Nephron progenitor cell (in vitro differentiated cells): ENCODE data around the gene SLC25A42.
"Not testable (repeated sequence)": the region's sequence is repeated elsewhere in the genome, so short reads cannot be mapped to it uniquely, and the experiment has no call there.

Experiments
- DNase-seq: peaks from one replicate; pipeline ENCODE4 v3.0.0; 2021
- H3K27ac Mint-ChIP-seq: 2 replicates; pipeline ENCODE4 v1.8.0; 2021; ENCODE audit warnings: mild to moderate bottlenecking, moderate library complexity, mixed read lengths
- H3K27me3 Mint-ChIP-seq: 2 replicates; pipeline ENCODE4 v1.8.0; 2021; ENCODE audit warnings: mild to moderate bottlenecking, low read depth, mixed read lengths; ENCODE audit not compliant: poor library complexity
- H3K36me3 Mint-ChIP-seq: 2 replicates; pipeline ENCODE4 v1.8.0; 2021; ENCODE audit warnings: low read depth, mixed read lengths
- H3K4me1 Mint-ChIP-seq: 2 replicates; pipeline ENCODE4 v1.8.0; 2021; ENCODE audit warnings: mixed read lengths
- H3K4me3 Mint-ChIP-seq: 2 replicates; pipeline ENCODE4 v1.8.0; 2021; ENCODE audit warnings: mild to moderate bottlenecking, moderate library complexity, mixed read lengths
- H3K9me3 Mint-ChIP-seq: 2 replicates; pipeline ENCODE4 v1.8.0; 2021; ENCODE audit warnings: mild to moderate bottlenecking, moderate library complexity, mixed read lengths
- CTCF ChIP-seq: fragments of 200-600 bp; sonication (generic); IDR thresholded peaks from 2 replicates; pipeline ENCODE4 v1.5.0; 2021; ENCODE audit warnings: antibody characterized with exemption

SLC25A42 gene

DNA sequence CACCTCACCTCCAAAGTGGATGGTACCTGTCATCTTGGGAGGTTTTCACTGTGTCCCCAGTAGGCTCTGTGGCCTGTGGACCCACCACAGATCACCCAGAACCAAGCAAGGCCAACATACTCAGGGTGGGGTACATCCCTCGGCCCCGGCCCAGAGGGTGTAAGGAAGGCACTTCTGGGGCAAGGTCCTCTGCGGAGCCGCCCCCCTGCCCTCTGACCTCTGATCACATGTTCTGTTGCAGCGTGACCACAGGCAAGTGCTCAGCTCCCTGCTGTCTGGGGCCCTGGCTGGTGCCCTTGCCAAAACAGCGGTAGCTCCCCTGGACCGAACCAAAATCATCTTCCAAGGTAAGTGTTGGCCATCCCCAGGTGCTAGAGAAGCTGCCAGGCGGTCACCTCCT, 37.7 kb downstream of the SLC25A42 start:
- Mint-ChIP-seq H3K9me3 (no peaks in the 10 kb centered on the region), H3K4me1 (peaks cover 53% of the 10 kb centered on the region), H3K27ac (no peak overlapping the region), H3K36me3 (peaks cover 14% of the 10 kb centered on the region), H3K27me3 (peaks cover 9% of the 10 kb centered on the region), H3K4me3 (no peak overlapping the region)
- no peak for TF ChIP-seq CTCF
- DNase-seq = no peak

DNA sequence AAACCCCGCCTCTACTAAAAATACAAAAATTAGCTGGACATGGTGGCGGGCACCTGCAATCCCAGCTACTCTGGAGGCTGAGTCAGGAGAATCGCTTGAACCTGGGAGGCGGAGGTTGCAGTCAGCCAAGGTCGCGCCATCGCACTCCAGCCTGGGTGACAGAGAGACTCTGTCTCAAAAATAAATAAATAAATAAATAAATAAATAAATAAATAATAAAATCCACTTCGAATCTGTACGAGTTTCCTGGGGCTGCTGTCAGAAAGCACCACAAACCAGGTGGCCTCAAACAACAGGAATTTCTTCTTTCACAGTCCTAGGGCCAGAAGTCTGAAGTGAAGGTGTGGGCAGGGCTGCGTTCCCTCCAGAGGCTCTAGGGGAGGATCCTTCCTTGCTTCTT, 38.8 kb downstream of the SLC25A42 start:
- H3K27ac Mint-ChIP-seq, H3K27me3 Mint-ChIP-seq, DNase-seq, H3K4me3 Mint-ChIP-seq, H3K9me3 Mint-ChIP-seq: not testable (repeated sequence)
- Mint-ChIP-seq H3K4me1 (peaks cover 52% of the 10 kb centered on the region), H3K36me3 (peaks cover 11% of the 10 kb centered on the region)

DNA sequence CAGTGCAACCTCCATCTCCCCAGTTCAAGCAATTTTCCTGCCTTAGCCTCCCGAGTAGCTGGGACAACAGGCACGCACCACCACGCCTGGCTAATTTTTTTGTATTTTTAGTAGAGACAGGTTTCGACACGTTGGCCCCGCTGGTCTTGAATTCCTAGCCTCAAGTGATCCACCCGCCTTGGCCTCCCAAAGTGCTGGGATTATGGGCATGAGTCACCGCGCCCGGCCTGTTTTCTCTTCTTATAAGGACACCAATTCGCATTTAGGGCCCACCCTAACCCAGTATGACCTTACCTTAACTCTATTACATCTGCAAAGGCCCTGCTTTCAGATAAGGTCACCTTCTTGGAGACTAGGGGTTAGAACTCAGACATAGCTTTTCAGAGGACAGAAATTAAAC, 39.4 kb downstream of the SLC25A42 start:
- Mint-ChIP-seq H3K27me3 (peaks cover 10% of the 10 kb centered on the region), H3K9me3 (no peaks in the 10 kb centered on the region), H3K4me3 (no peak overlapping the region), H3K27ac (no peak overlapping the region), H3K36me3 (peaks cover 11% of the 10 kb centered on the region), H3K4me1 (peaks cover 54% of the 10 kb centered on the region)
- no peak for TF ChIP-seq CTCF
- no peak for DNase-seq

GRCh38 chr19:19105365-19106055, 41.7 kb downstream of the SLC25A42 start:
- peak overlapping the region; percentile 77 for H3K4me3 Mint-ChIP-seq
- H3K9me3 Mint-ChIP-seq = no peaks in the 10 kb centered on the region
- peak overlapping the region; percentile 93 for H3K27ac Mint-ChIP-seq
- H3K27me3 Mint-ChIP-seq = peaks cover 22% of the 10 kb centered on the region
- peaks cover 11% of the 10 kb centered on the region for H3K36me3 Mint-ChIP-seq
- TF ChIP-seq CTCF = no peak
- DNase-seq = peak; percentile 86
- H3K4me1 Mint-ChIP-seq = peaks cover 48% of the 10 kb centered on the region

GRCh38 chr19:19106056-19106551, 42.3 kb downstream of the SLC25A42 start:
- peak overlapping the region; percentile 93 for H3K27ac Mint-ChIP-seq
- peak; percentile 72 for DNase-seq
- H3K9me3 Mint-ChIP-seq = no peaks in the 10 kb centered on the region
- peaks cover 43% of the 10 kb centered on the region for H3K4me1 Mint-ChIP-seq
- TF ChIP-seq CTCF = no peak
- peaks cover 11% of the 10 kb centered on the region for H3K36me3 Mint-ChIP-seq
- peak overlapping the region; percentile 77 for H3K4me3 Mint-ChIP-seq
- H3K27me3 Mint-ChIP-seq = peaks cover 22% of the 10 kb centered on the region

DNA sequence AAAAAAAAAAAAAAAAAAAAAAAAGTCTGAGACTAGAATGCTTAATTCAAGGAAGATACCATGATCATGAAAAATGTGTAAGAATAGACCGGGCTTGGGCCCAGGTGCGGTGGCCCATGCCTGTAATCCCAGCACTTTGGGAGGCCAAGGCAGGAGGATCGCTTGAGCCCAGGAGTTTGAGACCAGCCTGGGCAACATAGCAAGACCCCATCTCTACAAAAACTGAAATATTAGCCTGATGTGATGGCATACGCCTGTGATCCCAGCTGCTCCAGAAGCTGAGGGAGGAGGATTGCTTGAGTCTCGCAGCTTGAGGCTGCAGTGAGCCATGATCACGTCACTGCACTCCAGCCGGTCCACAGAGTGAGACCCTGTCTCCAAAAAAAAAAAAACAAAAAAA, 43.1 kb downstream of the SLC25A42 start:
- not testable (repeated sequence) for H3K9me3 Mint-ChIP-seq, H3K4me3 Mint-ChIP-seq, DNase-seq, H3K27ac Mint-ChIP-seq
- Mint-ChIP-seq H3K4me1 (peaks cover 48% of the 10 kb centered on the region), H3K27me3 (peaks cover 22% of the 10 kb centered on the region), H3K36me3 (peaks cover 11% of the 10 kb centered on the region)

- no peak for TF ChIP-seq CTCF
- no peak overlapping the region for H3K4me3 Mint-ChIP-seq
- H3K9me3 Mint-ChIP-seq = no peaks in the 10 kb centered on the region
- DNase-seq = no peak
- H3K27me3 Mint-ChIP-seq = peaks cover 24% of the 10 kb centered on the region
- peaks cover 55% of the 10 kb centered on the region for H3K4me1 Mint-ChIP-seq
- H3K27ac Mint-ChIP-seq = no peak overlapping the region
- peaks cover 11% of the 10 kb centered on the region for H3K36me3 Mint-ChIP-seq
Observed at GRCh38 chr19:19107654-19108053, 43.9 kb downstream of the SLC25A42 start.
